GM18861 (cell line): ENCODE measurements around the gene COQ8A.
"Not testable (repeated sequence)": the region's sequence is repeated elsewhere in the genome, so short reads cannot be mapped to it uniquely, and the experiment has no call there.

Experiments used
- ATAC-seq: cut with Tn5 transposase; IDR thresholded peaks from one replicate; pipeline ENCODE4 v1.9.1; 2021; ENCODE audit not compliant: unreplicated experiment

The COQ8A gene

GRCh38 chr1:226950871-226951270, 10.8 kb downstream of the COQ8A start:
- no peak for ATAC-seq

- no peak for ATAC-seq
Measured at GRCh38 chr1:226951286-226952117, 11.4 kb downstream of the COQ8A start.

- ATAC-seq = no peak
Measured at GRCh38 chr1:226952118-226952441, 12.0 kb downstream of the COQ8A start.

GRCh38 chr1:226953175-226953800, 13.2 kb downstream of the COQ8A start:
- ATAC-seq = no peak

GRCh38 chr1:226954337-226954736, 14.2 kb downstream of the COQ8A start:
- ATAC-seq = no peak

GRCh38 chr1:226954777-226955176, 14.7 kb downstream of the COQ8A start:
- no peak for ATAC-seq

- ATAC-seq = not testable (repeated sequence)
Measured at GRCh38 chr1:226955857-226956256, 15.8 kb downstream of the COQ8A start.

GRCh38 chr1:226956942-226957713, 17.0 kb downstream of the COQ8A start:
- no peak for ATAC-seq

GRCh38 chr1:226957714-226958113, 17.6 kb downstream of the COQ8A start:
- ATAC-seq = no peak

GRCh38 chr1:226958300-226958699, 18.2 kb downstream of the COQ8A start:
- ATAC-seq = no peak

- no peak for ATAC-seq
Measured at GRCh38 chr1:226960256-226960655, 20.2 kb downstream of the COQ8A start.

GRCh38 chr1:226960944-226961765, 21.1 kb downstream of the COQ8A start:
- no peak for ATAC-seq

GRCh38 chr1:226962421-226963391, 22.6 kb downstream of the COQ8A start:
- ATAC-seq = no peak

- ATAC-seq = no peak
Measured at GRCh38 chr1:226964068-226964425, 24.0 kb downstream of the COQ8A start.

- no peak for ATAC-seq
Measured at GRCh38 chr1:226964611-226965486, 24.8 kb downstream of the COQ8A start.

- no peak for ATAC-seq
Measured at GRCh38 chr1:226965581-226966440, 25.7 kb downstream of the COQ8A start.

GRCh38 chr1:226966683-226967082, 26.6 kb downstream of the COQ8A start:
- ATAC-seq = no peak

- no peak for ATAC-seq
Measured at GRCh38 chr1:226967665-226968064, 27.6 kb downstream of the COQ8A start.
